Duodenal mucosa (tissue), 2 donors: ENCODE data around the gene CD74.
A peak's percentile ranks its signal among the peaks of the same experiment; 100 is the strongest.

Source experiments
- H3K27ac ChIP-seq: one replicate; pipeline ENCODE4 v1.7.0; 2013; ENCODE audit warnings: low read depth, low read length
- H3K27me3 ChIP-seq, 2 donors: one replicate each; pipeline ENCODE4 v1.7.0; 2013; ENCODE audit warnings: low read length in 2 of 2, control low read depth in 1 of 2; ENCODE audit not compliant: insufficient read depth in 2 of 2, control insufficient read depth in 1 of 2
- H3K36me3 ChIP-seq, 2 donors: one replicate each; pipeline ENCODE4 v1.7.0; 2013; ENCODE audit warnings: low read length in 2 of 2, control low read depth in 1 of 2; ENCODE audit not compliant: insufficient read depth in 2 of 2, control insufficient read depth in 1 of 2
- H3K4me1 ChIP-seq, 2 donors: one replicate each; pipeline ENCODE4 v1.7.0; 2013; ENCODE audit warnings: low read length in 2 of 2, control low read depth in 1 of 2; ENCODE audit not compliant: insufficient read depth in 2 of 2, control insufficient read depth in 1 of 2
- H3K4me3 ChIP-seq, 2 donors: one replicate each; pipeline ENCODE4 v1.7.0; 2013; ENCODE audit warnings: low read length in 2 of 2, low read depth in 1 of 2
- H3K9ac ChIP-seq, 2 donors: one replicate each; pipeline ENCODE4 v1.7.0; 2013; ENCODE audit warnings: low read length in 2 of 2, low read depth in 1 of 2
- H3K9me3 ChIP-seq, 2 donors: one replicate each; pipeline ENCODE4 v1.7.0; 2013; ENCODE audit warnings: low read length in 2 of 2, control low read depth in 1 of 2; ENCODE audit not compliant: control insufficient read depth in 1 of 2

The CD74 gene

DNA sequence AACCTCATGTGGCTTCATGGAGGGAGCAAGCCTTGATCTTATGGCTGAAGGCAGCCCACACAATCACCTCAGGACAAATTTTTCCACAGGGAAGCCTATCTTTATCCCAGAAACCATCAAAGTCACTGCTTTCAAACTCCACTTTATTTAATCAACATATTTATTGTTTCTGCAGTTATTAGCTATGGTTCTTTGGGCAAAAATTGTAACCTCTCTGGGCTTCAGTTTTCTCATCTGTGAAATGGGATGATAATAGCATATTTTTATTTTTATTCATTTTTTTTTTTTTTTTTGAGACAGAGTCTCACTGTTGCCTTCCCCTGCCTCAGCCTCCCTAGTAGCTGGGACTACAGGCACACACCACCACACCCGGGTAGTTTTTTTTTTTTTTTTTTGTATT lies 38.9 kb upstream of the CD74 start:
- Histone ChIP-seq H3K9ac (no peak overlapping the region), H3K27me3 (no peaks in the 10 kb centered on the region), H3K36me3 (peaks cover 9 to 14% of the 10 kb centered on the region in 2 donors), H3K9me3 (no peaks in the 10 kb centered on the region), H3K4me1 (peaks cover 19 to 22% of the 10 kb centered on the region in 2 donors), H3K4me3 (no peak overlapping the region), H3K27ac (no peak overlapping the region)

DNA sequence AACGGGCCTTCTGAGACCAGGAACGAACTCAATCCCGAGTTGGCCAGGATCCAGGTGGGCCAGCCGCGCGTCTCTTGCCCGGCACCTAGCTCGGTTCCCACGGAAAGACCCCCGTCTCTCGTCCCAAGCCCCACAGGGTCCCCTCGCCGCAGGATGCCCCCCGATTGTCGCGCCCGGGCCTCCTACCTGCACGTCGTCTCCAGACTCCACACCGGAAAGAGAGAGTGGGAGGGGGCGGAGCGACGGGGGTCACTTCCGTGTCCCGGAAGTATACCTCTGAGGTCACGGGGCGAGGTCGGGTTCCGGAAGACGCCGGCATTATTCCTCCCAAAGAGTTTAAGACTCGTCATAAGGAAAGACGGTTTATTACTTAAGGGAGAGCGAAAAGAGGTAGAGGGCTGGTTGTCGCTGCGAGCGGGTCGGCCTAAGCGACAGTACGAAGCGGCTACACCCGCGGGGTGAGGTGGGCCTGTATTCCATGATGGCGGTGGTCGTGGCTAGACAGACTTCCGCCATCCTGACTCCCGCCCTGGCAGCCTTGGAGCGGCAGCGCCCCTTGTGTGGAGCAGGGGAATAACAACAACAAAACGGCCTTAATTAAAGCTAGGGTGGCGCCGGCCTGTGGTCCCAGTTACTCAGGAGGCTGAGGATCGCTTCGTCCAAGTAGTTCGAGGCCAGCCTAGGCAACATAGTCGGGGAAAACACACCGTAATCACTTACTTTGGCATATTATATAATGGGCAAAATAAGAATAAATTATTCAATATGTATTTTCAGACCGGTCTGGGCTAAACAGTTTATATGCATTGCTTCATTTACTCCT lies 37.0 kb upstream of the CD74 start, which contains the start of gene RPS14:
Gene RPS14, minus strand, starts transcription at position 223 of the 823 bp plus-strand sequence. CDS start 2,006 bp downstream, outside the sequence.
- peak within 1 kb of the TSS; percentile 98 for H3K27ac ChIP-seq
- H3K4me1 ChIP-seq = peaks cover 19 to 22% of the 10 kb centered on the region in 2 donors
- peaks cover 25 to 33% of the 10 kb centered on the region in 2 donors for H3K36me3 ChIP-seq
- H3K4me3 ChIP-seq = peak within 1 kb of the TSS; percentile 77 to 95
- no peaks in the 10 kb centered on the region for H3K27me3 ChIP-seq
- H3K9me3 ChIP-seq = no peaks in the 10 kb centered on the region
- H3K9ac ChIP-seq = peak within 1 kb of the TSS; percentile 92 to 98

GRCh38 chr5:150448952-150449516 lies 36.3 kb upstream of the CD74 start:
- H3K27me3 ChIP-seq = no peaks in the 10 kb centered on the region
- peaks cover 30 to 40% of the 10 kb centered on the region in 2 donors for H3K36me3 ChIP-seq
- H3K9ac ChIP-seq = peak overlapping the region; percentile 92 to 98
- H3K27ac ChIP-seq = peak overlapping the region; percentile 98
- peaks cover 19 to 22% of the 10 kb centered on the region in 2 donors for H3K4me1 ChIP-seq
- peak overlapping the region; percentile 77 to 95 for H3K4me3 ChIP-seq
- H3K9me3 ChIP-seq = no peaks in the 10 kb centered on the region

- Histone ChIP-seq H3K27ac (no peak overlapping the region), H3K36me3 (peaks cover 36 to 47% of the 10 kb centered on the region in 2 donors), H3K9ac (peak overlapping the region; percentile 92 to 98)
Measured at GRCh38 chr5:150448334-150448733, 35.6 kb upstream of the CD74 start.

DNA sequence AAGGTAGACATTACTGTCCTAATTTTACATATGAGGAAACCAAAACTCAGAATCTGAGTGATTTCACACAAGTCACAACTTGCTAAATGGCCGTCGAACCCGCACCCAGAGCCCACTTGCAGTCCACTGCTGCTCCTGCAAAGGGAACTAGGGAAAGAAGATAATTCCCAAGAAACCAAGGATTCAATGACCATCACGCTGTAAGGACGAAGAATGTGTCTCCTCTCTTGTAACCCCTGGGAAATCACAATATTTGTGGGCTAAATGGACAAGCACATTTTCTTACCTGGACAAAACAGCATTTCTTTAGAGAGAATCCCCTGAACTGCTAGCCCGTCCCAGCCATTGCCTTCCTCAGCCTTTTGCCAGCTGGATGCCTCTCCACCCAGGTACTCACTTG lies 34.5 kb upstream of the CD74 start:
- H3K36me3 ChIP-seq = peaks cover 38 to 51% of the 10 kb centered on the region in 2 donors
- H3K4me1 ChIP-seq = peaks cover 19 to 22% of the 10 kb centered on the region in 2 donors
- no peaks in the 10 kb centered on the region for H3K27me3 ChIP-seq
- H3K9ac ChIP-seq = peak overlapping the region in 1 of 2 donors; percentile 98
- H3K27ac ChIP-seq = no peak overlapping the region
- H3K9me3 ChIP-seq = no peaks in the 10 kb centered on the region
- no peak overlapping the region for H3K4me3 ChIP-seq

More at GRCh38 chr5:150448334-150448733, 35.6 kb upstream of the CD74 start:
- peak overlapping the region; percentile 77 to 95 for H3K4me3 ChIP-seq
- H3K27me3 ChIP-seq = no peaks in the 10 kb centered on the region
- H3K9me3 ChIP-seq = no peaks in the 10 kb centered on the region
- peaks cover 19 to 22% of the 10 kb centered on the region in 2 donors for H3K4me1 ChIP-seq

- Histone ChIP-seq H3K4me3 (no peak overlapping the region), H3K27ac (no peak overlapping the region), H3K9ac (no peak overlapping the region), H3K9me3 (no peaks in the 10 kb centered on the region), H3K36me3 (peaks cover 38 to 57% of the 10 kb centered on the region in 2 donors), H3K27me3 (no peaks in the 10 kb centered on the region), H3K4me1 (peaks cover 19 to 22% of the 10 kb centered on the region in 2 donors)
Measured at GRCh38 chr5:150446583-150446982, 33.9 kb upstream of the CD74 start.

GRCh38 chr5:150446088-150446487 lies 33.4 kb upstream of the CD74 start:
- H3K27ac ChIP-seq = no peak overlapping the region
- peaks cover 38 to 59% of the 10 kb centered on the region in 2 donors for H3K36me3 ChIP-seq
- H3K4me1 ChIP-seq = peaks cover 19 to 22% of the 10 kb centered on the region in 2 donors
- no peaks in the 10 kb centered on the region for H3K27me3 ChIP-seq
- no peak overlapping the region for H3K9ac ChIP-seq
- H3K4me3 ChIP-seq = no peak overlapping the region
- H3K9me3 ChIP-seq = no peaks in the 10 kb centered on the region

GRCh38 chr5:150444770-150445169 lies 32.1 kb upstream of the CD74 start:
- H3K4me1 ChIP-seq = peaks cover 19 to 22% of the 10 kb centered on the region in 2 donors
- peaks cover 38 to 59% of the 10 kb centered on the region in 2 donors for H3K36me3 ChIP-seq
- H3K9ac ChIP-seq = no peak overlapping the region

GRCh38 chr5:150443242-150444075 lies 30.7 kb upstream of the CD74 start:
- no peak overlapping the region for H3K4me3 ChIP-seq
- H3K36me3 ChIP-seq = peaks cover 38 to 59% of the 10 kb centered on the region in 2 donors
- H3K27ac ChIP-seq = no peak overlapping the region
- peaks cover 17 to 18% of the 10 kb centered on the region in 2 donors for H3K4me1 ChIP-seq
- no peak overlapping the region for H3K9ac ChIP-seq
- H3K9me3 ChIP-seq = no peaks in the 10 kb centered on the region
- H3K27me3 ChIP-seq = no peaks in the 10 kb centered on the region

More at GRCh38 chr5:150444770-150445169, 32.1 kb upstream of the CD74 start:
- H3K27me3 ChIP-seq = no peaks in the 10 kb centered on the region
- H3K9me3 ChIP-seq = no peaks in the 10 kb centered on the region
- H3K27ac ChIP-seq = no peak overlapping the region
- no peak overlapping the region for H3K4me3 ChIP-seq
